Trophoblast cell (in vitro differentiated cells and primary cell): ENCODE measurements around the gene USP24.

Experiments used
- DNase-seq, 2 donors: peaks; one replicate each; pipeline ENCODE4 v3.0.0-alpha.2; 2016
- H2AFZ ChIP-seq: 2 replicates; pipeline ENCODE4 v1.6.1; 2013; ENCODE audit warnings: low read length, moderate library complexity, mild to moderate bottlenecking; ENCODE audit not compliant: insufficient read depth, poor library complexity
- H2AK5ac ChIP-seq: 2 replicates; pipeline ENCODE4 v1.6.1; 2013; ENCODE audit warnings: mild to moderate bottlenecking, low read length
- H2BK120ac ChIP-seq: 2 replicates; pipeline ENCODE4 v1.6.1; 2013; ENCODE audit warnings: low read length, mild to moderate bottlenecking, moderate library complexity; ENCODE audit not compliant: insufficient read depth, poor library complexity
- H2BK12ac ChIP-seq: 2 replicates; pipeline ENCODE4 v1.6.1; 2013; ENCODE audit warnings: mild to moderate bottlenecking, low read length, moderate library complexity
- H2BK5ac ChIP-seq: 2 replicates; pipeline ENCODE4 v1.6.1; 2013; ENCODE audit warnings: low read length, low read depth, moderate library complexity, mild to moderate bottlenecking; ENCODE audit not compliant: poor library complexity
- H3K14ac ChIP-seq: 2 replicates; pipeline ENCODE4 v1.6.1; 2013; ENCODE audit warnings: mild to moderate bottlenecking, low read length
- H3K18ac ChIP-seq: 2 replicates; pipeline ENCODE4 v1.6.1; 2013; ENCODE audit warnings: mild to moderate bottlenecking, low read length
- H3K23ac ChIP-seq: 2 replicates; pipeline ENCODE4 v1.6.1; 2013; ENCODE audit warnings: low read length
- H3K27ac ChIP-seq: 2 replicates; pipeline ENCODE4 v1.5.1; 2013; ENCODE audit warnings: low read depth, mild to moderate bottlenecking, inconsistent platforms, low read length, moderate library complexity
- H3K27me3 ChIP-seq: 2 replicates; pipeline ENCODE4 v1.6.1; 2013; ENCODE audit warnings: inconsistent platforms, mild to moderate bottlenecking, low read length, moderate library complexity; ENCODE audit not compliant: insufficient read depth
- H3K36me3 ChIP-seq, 2 experiments: 1 replicate in 1 of 2; 2 replicates in 1 of 2; pipeline ENCODE4 v1.6.1; 2013; ENCODE audit warnings: low read length in 2 of 2, mild to moderate bottlenecking in 2 of 2, moderate library complexity in 1 of 2; ENCODE audit not compliant: insufficient read depth in 2 of 2, control insufficient read depth in 1 of 2
- H3K4ac ChIP-seq: 2 replicates; pipeline ENCODE4 v1.6.1; 2013; ENCODE audit warnings: low read depth, mild to moderate bottlenecking, low read length, moderate library complexity
- H3K4me1 ChIP-seq, 2 experiments: 1 replicate in 1 of 2; 2 replicates in 1 of 2; pipeline ENCODE4 v1.6.1; 2013; ENCODE audit warnings: low read length in 2 of 2, mild to moderate bottlenecking in 2 of 2, moderate library complexity in 1 of 2; ENCODE audit not compliant: insufficient read depth in 2 of 2, control insufficient read depth in 1 of 2
- H3K4me2 ChIP-seq: 2 replicates; pipeline ENCODE4 v1.6.1; 2013; ENCODE audit warnings: inconsistent platforms, mild to moderate bottlenecking, low read length, moderate library complexity
- H3K4me3 ChIP-seq: 2 replicates; pipeline ENCODE4 v1.5.1; 2013; ENCODE audit warnings: mild to moderate bottlenecking, low read depth, low read length, inconsistent platforms
- H3K79me1 ChIP-seq: one replicate; pipeline ENCODE4 v1.6.1; 2013; ENCODE audit warnings: low read length
- H3K79me2 ChIP-seq: 2 replicates; pipeline ENCODE4 v1.6.1; 2013; ENCODE audit warnings: low read length, mild to moderate bottlenecking; ENCODE audit not compliant: control insufficient read depth, insufficient read depth, poor library complexity
- H3K9ac ChIP-seq: 2 replicates; pipeline ENCODE4 v1.6.1; 2013; ENCODE audit warnings: mild to moderate bottlenecking, low read length
- H3K9me3 ChIP-seq: 2 replicates; pipeline ENCODE4 v1.6.1; 2013; ENCODE audit warnings: low read depth, mild to moderate bottlenecking, control low read depth, inconsistent platforms, low read length; ENCODE audit not compliant: insufficient read depth
- H4K12ac ChIP-seq: 2 replicates; pipeline ENCODE4 v1.6.1; 2013; ENCODE audit warnings: low read depth, mild to moderate bottlenecking, low read length, moderate library complexity
- H4K8ac ChIP-seq: 2 replicates; pipeline ENCODE4 v1.6.1; 2013; ENCODE audit warnings: low read depth, mild to moderate bottlenecking, low read length, moderate library complexity
- H4K91ac ChIP-seq: one replicate; pipeline ENCODE4 v1.6.1; 2013; ENCODE audit warnings: low read depth, mild to moderate bottlenecking, low read length, moderate library complexity
- WGBS: extraction: QIAGEN DNeasy Blood & Tissue Kit; methylation state at CpG from one replicate; pipeline ENCODE4 v1.1.7; 2013; ENCODE audit warnings: missing lambda C conversion rate; ENCODE audit not compliant: insufficient read length, insufficient coverage; ENCODE audit errors: extremely low coverage; 5-methylcytosine and 5-hydroxymethylcytosine counted together

Gene USP24

GRCh38 chr1:55089683-55090082, 125.5 kb downstream of the USP24 start:
- no peak overlapping the region for H2BK12ac ChIP-seq
- DNase-seq = no peak
- no peak overlapping the region for H3K18ac ChIP-seq
- H2BK5ac ChIP-seq = no peak overlapping the region
- H3K79me2 ChIP-seq = no peaks in the 10 kb centered on the region
- H4K91ac ChIP-seq = no peak overlapping the region
- no peaks in the 10 kb centered on the region for H3K79me1 ChIP-seq
- no peak overlapping the region for H3K9ac ChIP-seq
- no peak overlapping the region for H2BK120ac ChIP-seq
- no peak overlapping the region for H2AFZ ChIP-seq
- no CpG with 5 or more reads among the region's 2 CpGs for WGBS
- no peak overlapping the region for H3K27ac ChIP-seq
- H3K4me1 ChIP-seq = peaks cover 0 to 2% of the 10 kb centered on the region in 2 experiments
- no peak overlapping the region for H3K4me3 ChIP-seq
- H3K9me3 ChIP-seq = no peaks in the 10 kb centered on the region
- no peak overlapping the region for H3K4ac ChIP-seq
- no peak overlapping the region for H3K23ac ChIP-seq
- H3K14ac ChIP-seq = no peak overlapping the region
- H2AK5ac ChIP-seq = no peak overlapping the region
- H3K36me3 ChIP-seq = peaks cover 12 to 41% of the 10 kb centered on the region in 2 experiments
- H3K27me3 ChIP-seq = no peaks in the 10 kb centered on the region
- no peak overlapping the region for H4K8ac ChIP-seq
- H4K12ac ChIP-seq = no peak overlapping the region
- H3K4me2 ChIP-seq = no peak overlapping the region

GRCh38 chr1:55088413-55088812, 126.8 kb downstream of the USP24 start:
- Histone ChIP-seq H3K27ac (no peak overlapping the region), H3K4me3 (no peak overlapping the region), H3K9me3 (no peaks in the 10 kb centered on the region), H4K8ac (no peak overlapping the region), H4K91ac (no peak overlapping the region), H3K9ac (peak overlapping the region; percentile 65), H3K23ac (no peak overlapping the region), H3K36me3 (peaks cover 10 to 42% of the 10 kb centered on the region in 2 experiments), H3K79me2 (no peaks in the 10 kb centered on the region), H3K14ac (no peak overlapping the region), H3K4ac (no peak overlapping the region), H4K12ac (no peak overlapping the region), H2AFZ (no peak overlapping the region), H3K79me1 (no peaks in the 10 kb centered on the region), H3K18ac (no peak overlapping the region), H2BK12ac (no peak overlapping the region), H3K27me3 (no peaks in the 10 kb centered on the region), H2AK5ac (no peak overlapping the region), H3K4me2 (no peak overlapping the region), H2BK5ac (no peak overlapping the region), H2BK120ac (no peak overlapping the region), H3K4me1 (peaks cover 0 to 2% of the 10 kb centered on the region in 2 experiments)
- no peak for DNase-seq
- no CpG with 5 or more reads among the region's 4 CpGs for WGBS

- no peak overlapping the region for H4K12ac ChIP-seq
- H3K4me2 ChIP-seq = no peak overlapping the region
- H3K79me1 ChIP-seq = no peaks in the 10 kb centered on the region
- no peak overlapping the region for H3K18ac ChIP-seq
- no peak for DNase-seq
- H3K4ac ChIP-seq = no peak overlapping the region
- no peak overlapping the region for H4K91ac ChIP-seq
- no peaks in the 10 kb centered on the region for H3K27me3 ChIP-seq
- no peaks in the 10 kb centered on the region for H3K9me3 ChIP-seq
- H3K4me1 ChIP-seq = peaks cover 0 to 2% of the 10 kb centered on the region in 2 experiments
- H2BK120ac ChIP-seq = no peak overlapping the region
- no CpG with 5 or more reads among the region's 3 CpGs for WGBS
- no peak overlapping the region for H2AFZ ChIP-seq
- no peaks in the 10 kb centered on the region for H3K79me2 ChIP-seq
- peaks cover 12 to 46% of the 10 kb centered on the region in 2 experiments for H3K36me3 ChIP-seq
- H3K9ac ChIP-seq = no peak overlapping the region
- no peak overlapping the region for H2BK12ac ChIP-seq
- H3K27ac ChIP-seq = no peak overlapping the region
- no peak overlapping the region for H4K8ac ChIP-seq
- H3K23ac ChIP-seq = no peak overlapping the region
- no peak overlapping the region for H3K4me3 ChIP-seq
- no peak overlapping the region for H2AK5ac ChIP-seq
- no peak overlapping the region for H2BK5ac ChIP-seq
- H3K14ac ChIP-seq = no peak overlapping the region
These were observed 127.7 kb downstream of the USP24 start for GRCh38 chr1:55087439-55087838.

DNA sequence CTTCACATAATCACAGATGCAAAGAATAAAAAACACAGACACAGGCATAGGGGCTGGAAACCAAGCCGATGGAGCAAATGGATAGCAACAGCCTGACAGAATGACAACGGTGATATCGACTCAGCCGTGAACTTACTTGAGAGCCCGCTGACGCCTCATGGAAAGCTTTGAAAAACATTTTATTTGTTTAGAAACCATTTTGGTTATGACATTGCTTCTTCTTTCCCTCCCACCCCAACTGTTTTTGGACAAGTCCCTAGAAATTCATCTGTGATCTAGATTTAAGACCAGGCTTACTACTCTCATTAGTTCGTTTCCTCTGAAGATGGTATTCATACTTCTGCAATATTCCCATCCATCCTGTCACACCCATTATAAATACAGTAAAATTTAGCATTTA, 130.9 kb downstream of the USP24 start:
- H2BK120ac ChIP-seq = no peak overlapping the region
- H3K79me2 ChIP-seq = no peaks in the 10 kb centered on the region
- H3K14ac ChIP-seq = no peak overlapping the region
- no peak overlapping the region for H2AFZ ChIP-seq
- WGBS = no CpG with 5 or more reads among the region's 7 CpGs
- H4K91ac ChIP-seq = no peak overlapping the region
- no peak overlapping the region for H3K27ac ChIP-seq
- no peaks in the 10 kb centered on the region for H3K9me3 ChIP-seq
- H3K36me3 ChIP-seq = peaks cover 12 to 42% of the 10 kb centered on the region in 2 experiments
- H2AK5ac ChIP-seq = no peak overlapping the region
- H2BK5ac ChIP-seq = no peak overlapping the region
- H3K18ac ChIP-seq = no peak overlapping the region
- H2BK12ac ChIP-seq = no peak overlapping the region
- H4K8ac ChIP-seq = no peak overlapping the region
- H3K79me1 ChIP-seq = no peaks in the 10 kb centered on the region
- no peak overlapping the region for H3K9ac ChIP-seq
- DNase-seq = no peak
- peaks cover 0 to 2% of the 10 kb centered on the region in 2 experiments for H3K4me1 ChIP-seq
- H4K12ac ChIP-seq = no peak overlapping the region
- no peaks in the 10 kb centered on the region for H3K27me3 ChIP-seq
- no peak overlapping the region for H3K4ac ChIP-seq
- H3K4me2 ChIP-seq = no peak overlapping the region
- no peak overlapping the region for H3K23ac ChIP-seq
- H3K4me3 ChIP-seq = no peak overlapping the region
